GM12864 (cell line): ENCODE data around the gene HPGD.

Experiments used
- DNase-seq: peaks from one replicate; pipeline ENCODE4 v3.0.0-alpha.2; 2011; ENCODE audit warnings: low read depth
- H3K4me3 ChIP-seq: 2 replicates; pipeline ENCODE4 v1.5.1; 2011; ENCODE audit warnings: mild to moderate bottlenecking, low read depth, low read length, control low read depth
- CTCF ChIP-seq: IDR thresholded peaks from 2 replicates; pipeline ENCODE4 v1.5.1; 2011; ENCODE audit warnings: low read depth, mild to moderate bottlenecking, moderate library complexity, low read length, control low read depth, inconsistent platforms; ENCODE audit errors: missing control alignments

HPGD gene

GRCh38 chr4:174554231-174554728 lies 32.0 kb upstream of the HPGD start:
- DNase-seq: no peak
- no peak overlapping the region for H3K4me3 ChIP-seq
- TF ChIP-seq CTCF: no peak

- no peak for DNase-seq
- no peak overlapping the region for H3K4me3 ChIP-seq
- no peak for TF ChIP-seq CTCF
These were observed 31.5 kb upstream of the HPGD start for GRCh38 chr4:174553828-174554227.

GRCh38 chr4:174553031-174553430 lies 30.7 kb upstream of the HPGD start:
- no peak overlapping the region for H3K4me3 ChIP-seq
- TF ChIP-seq CTCF: no peak
- no peak for DNase-seq

GRCh38 chr4:174550541-174550940 lies 28.3 kb upstream of the HPGD start:
- H3K4me3 ChIP-seq: no peak overlapping the region
- DNase-seq: no peak
- no peak for TF ChIP-seq CTCF

GRCh38 chr4:174549721-174550120 lies 27.4 kb upstream of the HPGD start:
- no peak for DNase-seq
- no peak for TF ChIP-seq CTCF
- H3K4me3 ChIP-seq: no peak overlapping the region

- H3K4me3 ChIP-seq: no peak overlapping the region
- TF ChIP-seq CTCF: no peak
- DNase-seq: no peak
These were observed 23.0 kb upstream of the HPGD start for GRCh38 chr4:174545268-174545667.

- no peak for TF ChIP-seq CTCF
- no peak overlapping the region for H3K4me3 ChIP-seq
These were observed 22.2 kb upstream of the HPGD start for GRCh38 chr4:174544496-174544895.

More at GRCh38 chr4:174544496-174544895, 22.2 kb upstream of the HPGD start:
- no peak for DNase-seq
